NCI-H1092 (cell line): ENCODE results near the gene PYGM.

Experiments
- DNase-seq: peaks from one replicate; lab custom pipeline; 2025; lab: John Stamatoyannopoulos, UW

PYGM gene

DNA sequence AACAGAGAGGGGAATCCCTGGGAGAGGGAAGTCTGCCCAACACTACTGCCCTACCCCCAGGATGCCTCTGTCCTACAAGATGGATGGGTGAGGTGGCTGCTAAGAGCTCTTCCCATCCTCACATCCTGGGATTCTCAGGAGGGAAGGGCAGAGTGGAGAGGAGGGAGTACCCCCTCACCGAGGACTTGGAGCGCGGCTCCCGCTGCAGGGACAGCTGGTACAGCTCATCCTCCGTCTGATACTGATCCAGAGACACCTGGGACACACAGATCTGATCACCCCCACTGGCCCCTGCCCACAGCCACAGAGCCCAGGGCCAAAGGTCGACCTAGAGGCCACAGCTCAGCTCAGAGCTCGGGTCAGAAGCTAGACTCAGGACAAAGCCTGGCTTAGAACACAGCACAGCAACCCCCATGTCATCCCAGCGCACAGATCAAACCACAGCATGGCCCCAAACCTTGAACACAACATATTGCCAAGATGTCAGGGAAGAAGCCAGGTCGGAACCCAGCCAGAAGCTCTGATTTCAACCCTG lies 24.0 kb downstream of the PYGM start:
- no peak for DNase-seq

GRCh38 chr11:64734811-64735724 lies 24.7 kb downstream of the PYGM start:
- DNase-seq, result no peak

DNA sequence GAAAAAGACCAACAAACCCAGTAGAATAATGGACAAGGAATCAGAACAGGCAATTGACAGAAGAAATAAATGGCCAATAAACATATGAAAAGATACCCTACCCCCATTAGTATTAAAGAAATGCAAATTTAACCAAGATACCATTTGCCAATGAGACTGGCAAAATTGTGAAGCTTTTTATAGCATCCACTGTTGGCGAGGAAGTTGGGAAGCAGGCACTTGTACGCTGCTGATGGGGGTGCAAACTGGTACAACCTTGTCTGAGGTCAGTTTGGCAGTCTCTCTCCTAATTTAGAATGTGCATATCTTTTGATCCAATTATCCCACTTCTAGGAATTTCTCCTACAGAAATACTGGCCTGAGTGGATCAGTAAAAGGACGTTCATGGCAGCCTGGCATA lies 28.2 kb downstream of the PYGM start:
- no peak for DNase-seq

- no peak for DNase-seq
Measured at GRCh38 chr11:64729851-64730382, 29.9 kb downstream of the PYGM start.

DNA sequence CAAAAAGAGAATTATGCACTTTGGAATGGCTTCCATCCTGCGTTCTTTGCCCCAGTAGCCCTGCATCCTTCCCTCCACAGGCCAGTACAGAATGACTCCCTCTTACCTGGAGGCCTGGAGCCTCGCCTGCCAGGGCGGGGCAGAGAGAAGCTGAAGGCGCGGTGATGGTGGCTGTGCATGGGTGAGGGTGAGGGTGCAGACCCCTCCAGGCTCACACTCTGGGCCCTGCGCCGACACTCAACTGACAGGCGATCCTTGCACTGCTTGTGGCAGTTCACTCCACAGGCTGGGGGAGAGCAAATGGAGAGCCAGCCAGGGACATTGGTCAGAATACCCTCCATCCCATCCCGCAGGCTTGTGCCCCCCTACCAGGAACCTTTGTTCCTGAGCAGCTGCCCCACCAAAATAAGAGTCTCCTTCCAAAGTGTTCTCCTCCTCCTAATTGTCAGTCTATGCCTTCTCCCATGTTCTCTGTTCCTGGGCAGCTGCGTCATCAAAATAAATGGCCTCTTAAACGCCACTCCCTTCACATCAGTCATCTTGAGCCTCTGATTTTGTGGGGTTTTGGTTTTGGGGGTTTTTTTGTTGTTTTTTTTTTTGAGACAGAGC lies 30.9 kb downstream of the PYGM start:
- no peak for DNase-seq

DNA sequence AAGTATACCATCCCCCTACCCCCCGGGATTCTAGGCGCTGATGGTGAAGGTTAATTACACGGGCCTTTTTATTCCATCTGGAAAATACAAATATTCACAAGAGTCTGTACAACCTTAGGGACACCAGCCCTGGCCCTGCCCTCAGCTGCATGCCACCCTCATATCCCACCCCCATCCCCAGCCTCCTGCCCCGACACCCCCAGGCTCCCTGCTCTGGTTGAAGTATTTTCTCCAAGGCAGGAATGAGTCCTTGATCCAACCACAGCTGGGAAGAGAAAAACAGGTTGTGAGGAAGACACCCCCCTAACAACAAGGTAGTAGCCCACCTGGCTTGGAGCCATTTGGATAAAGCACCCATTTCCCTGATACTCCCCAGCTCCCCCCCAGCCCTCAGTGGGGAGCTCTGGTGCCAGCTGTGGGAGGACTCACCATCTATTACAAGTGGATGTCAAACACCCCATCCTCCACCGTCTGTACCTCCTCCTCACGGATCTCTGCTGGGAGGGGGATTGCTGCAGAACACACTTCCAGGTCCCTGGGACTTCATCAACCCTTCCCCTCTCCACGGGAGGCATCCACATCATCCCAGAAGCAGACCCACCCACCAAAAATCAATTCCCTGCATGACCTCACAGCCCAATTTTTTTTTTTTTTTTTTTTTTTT lies 32.8 kb downstream of the PYGM start:
- DNase-seq, result no peak

DNA sequence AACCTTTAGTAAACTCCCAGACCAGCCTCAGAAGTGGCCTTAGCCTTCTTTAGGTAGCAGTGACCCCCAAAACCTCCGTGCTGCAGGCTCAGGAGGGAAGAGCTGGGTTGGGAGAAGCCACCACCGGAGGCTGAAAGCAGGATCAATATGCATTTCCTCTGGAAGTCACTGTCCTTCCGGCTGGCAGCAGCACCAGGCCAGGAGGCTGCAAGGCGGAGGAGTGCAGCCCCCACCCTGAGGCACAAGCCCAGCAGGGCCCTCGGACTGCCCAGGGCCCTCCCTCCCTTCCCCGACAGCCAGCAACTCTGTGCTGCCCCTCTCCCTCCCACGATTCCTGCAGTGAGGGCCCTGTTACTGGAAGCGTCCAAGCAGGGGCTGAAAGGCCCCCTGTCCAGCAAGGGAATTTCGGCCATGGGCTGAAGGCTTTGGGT lies 33.5 kb downstream of the PYGM start:
- DNase-seq, result no peak

GRCh38 chr11:64724863-64725532 lies 34.8 kb downstream of the PYGM start:
- DNase-seq, result no peak

GRCh38 chr11:64723907-64724862 lies 35.6 kb downstream of the PYGM start:
- no peak for DNase-seq

GRCh38 chr11:64723117-64723906 lies 36.5 kb downstream of the PYGM start, which contains the start of gene NRXN2:
NRXN2 (minus strand) TSS chr11:64723197; CDS start chr11:64713699, 9,498 bp downstream.
- DNase-seq, result peak; percentile 86

- no peak for DNase-seq
Measured at GRCh38 chr11:64722141-64723065, 37.4 kb downstream of the PYGM start.

GRCh38 chr11:64721359-64721699 lies 38.4 kb downstream of the PYGM start:
- no peak for DNase-seq

DNA sequence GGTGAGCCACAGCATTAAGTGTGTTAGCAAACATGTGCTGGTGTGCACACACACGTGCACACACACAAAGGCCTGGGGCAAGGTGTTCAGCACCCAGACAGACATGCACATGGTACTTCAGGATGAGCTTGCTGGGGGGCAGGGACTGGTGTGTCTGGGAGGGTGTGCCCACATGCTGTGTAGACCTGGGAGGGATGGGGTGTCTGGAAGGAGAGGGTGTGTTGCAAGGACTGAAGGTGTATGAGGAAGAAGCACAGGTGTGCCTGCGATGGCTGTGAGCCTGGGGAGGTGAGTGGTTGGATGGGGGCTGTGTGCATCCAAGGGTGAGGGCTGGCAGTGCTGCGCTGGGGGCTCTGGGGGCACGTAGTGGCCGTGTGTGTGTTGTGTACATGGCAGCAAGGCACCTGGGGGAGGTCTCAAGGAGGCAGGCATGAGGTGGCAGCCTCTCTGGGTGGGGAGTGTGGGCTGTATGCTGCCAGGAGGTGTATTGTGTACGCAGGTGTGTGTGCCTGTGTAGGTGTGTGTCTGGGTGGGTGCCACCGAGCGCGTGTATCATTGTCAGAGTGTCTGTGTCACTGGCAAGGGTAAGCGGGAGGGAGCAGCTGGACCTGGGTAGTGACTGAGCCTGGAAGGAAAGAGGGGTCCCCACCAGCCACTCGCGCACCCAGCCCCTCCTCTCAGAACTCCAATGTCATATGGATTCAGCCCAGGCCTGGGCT lies 39.0 kb downstream of the PYGM start:
- DNase-seq, result no peak

DNA sequence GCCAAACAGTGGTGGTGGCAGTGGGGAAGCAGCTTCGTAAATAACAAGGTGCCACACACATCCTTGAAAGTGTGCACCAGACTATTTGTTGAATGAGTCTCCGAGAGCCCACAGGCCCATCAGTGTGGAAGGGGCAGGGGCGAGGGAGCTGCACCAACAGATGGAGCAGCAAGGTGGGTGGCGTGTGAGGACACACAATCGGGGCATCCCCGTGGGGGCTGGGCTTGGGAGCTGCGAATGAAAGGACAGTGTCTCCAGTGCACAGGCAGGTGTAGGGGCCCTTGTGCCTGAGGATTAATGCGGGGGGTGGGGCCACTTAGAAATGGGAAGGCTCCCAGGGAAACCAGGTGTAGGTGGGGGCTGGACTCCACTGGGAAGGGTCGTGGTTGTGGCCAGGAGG lies 39.6 kb downstream of the PYGM start:
- no peak for DNase-seq

- DNase-seq, result no peak
Measured at GRCh38 chr11:64719406-64719805, 40.4 kb downstream of the PYGM start.

GRCh38 chr11:64718780-64719124 lies 41.0 kb downstream of the PYGM start:
- no peak for DNase-seq

- DNase-seq, result no peak
Measured at GRCh38 chr11:64718084-64718779, 41.5 kb downstream of the PYGM start.

- no peak for DNase-seq
Measured at GRCh38 chr11:64717268-64717578, 42.6 kb downstream of the PYGM start.
